A673 (cell line): ENCODE data around the gene CLSTN2.

Source experiments
- CTCF ChIP-seq: fragments of 300-800, 200-600 bp; sonication (generic); conservative IDR thresholded peaks from 2 replicates; pipeline ENCODE4 v1.5.1; 2017; ENCODE audit warnings: low read depth, mild to moderate bottlenecking, antibody characterized with exemption, low read length, moderate library complexity, mixed read lengths
- EZH2 ChIP-seq: fragments of 200-600 bp; sonication (generic); IDR thresholded peaks from 2 replicates; pipeline ENCODE4 v1.6.1; 2017; ENCODE audit warnings: borderline replicate concordance, low read depth, mild to moderate bottlenecking, mixed read lengths, antibody characterized with exemption, low read length; ENCODE audit not compliant: poor library complexity, severe bottlenecking

GRCh38 chr3:139909811-139910210 is 25.2 kb upstream of the CLSTN2 start:
- TF ChIP-seq EZH2 (no peak), CTCF (no peak)
